Fibroblast of the conjunctiva (primary cell): ENCODE measurements around the gene PLXNB1.

ENCODE experiments used
- DNase-seq: peaks from one replicate; pipeline ENCODE4 v3.0.0-alpha.2; 2010; ENCODE audit warnings: low read depth

Gene PLXNB1

GRCh38 chr3:48367201-48367600, 62.7 kb downstream of the PLXNB1 start:
- no peak for DNase-seq

GRCh38 chr3:48364840-48365239, 65.0 kb downstream of the PLXNB1 start:
- DNase-seq: no peak

- no peak for DNase-seq
Observed at GRCh38 chr3:48361928-48362327, 68.0 kb downstream of the PLXNB1 start.

GRCh38 chr3:48356419-48356818, 73.5 kb downstream of the PLXNB1 start:
- DNase-seq: no peak

- no peak for DNase-seq
Observed at GRCh38 chr3:48353987-48354386, 75.9 kb downstream of the PLXNB1 start.
